ENCODE data around the gene MRC2. TPM values are rescaled to one million over a fixed set of nuclear protein-coding genes. Genes with fewer than 3 reads are reported as not detected.

MRC2 gene
- total RNA-seq, 4 donors from 2014 or later = 18.8 to 53.0 (median 20.6) TPM

DNA sequence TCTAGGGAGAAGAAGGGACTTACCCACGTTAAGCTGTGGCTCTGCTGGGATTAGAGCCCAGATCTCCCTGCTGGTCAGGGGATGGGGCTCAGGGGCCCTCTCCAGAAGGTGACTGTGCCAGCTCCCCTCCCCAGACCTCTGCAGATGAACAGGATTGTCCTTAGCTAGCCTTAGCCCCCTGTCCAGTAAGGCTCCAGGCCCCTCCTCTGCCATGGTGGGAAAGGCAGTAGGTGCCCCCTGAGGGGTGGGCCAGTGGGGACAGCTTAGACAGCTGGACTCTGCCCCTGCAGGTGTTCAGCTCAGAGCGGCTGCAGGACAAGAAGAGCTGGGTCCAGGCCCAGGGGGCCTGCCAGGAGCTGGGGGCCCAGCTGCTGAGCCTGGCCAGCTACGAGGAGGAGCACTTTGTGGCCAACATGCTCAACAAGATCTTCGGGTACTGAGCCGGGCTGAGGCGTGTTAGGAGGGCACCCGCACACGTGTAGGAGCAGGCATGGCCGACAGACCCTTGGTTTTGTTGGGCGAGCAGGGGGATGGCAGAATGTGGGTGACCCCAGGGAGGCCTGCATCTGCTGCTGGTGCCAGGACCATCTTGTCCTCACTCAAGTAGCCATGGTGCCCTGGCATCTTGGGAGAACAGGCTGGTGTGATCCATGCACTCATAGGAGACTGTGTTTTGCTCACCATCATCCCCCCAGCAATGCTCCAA is 50.9 kb downstream of the MRC2 start:
- DNase-seq (ENCODE audit: low spot score in 2 of 2) = no peak
- no peak overlapping the region for H3K4me3 ChIP-seq (ENCODE audit: low read depth, poor library complexity, severe bottlenecking)
- intact Hi-C loops (cut with DNase I; ENCODE audit: low total_unique reads) = no loop called here
- WGBS, 2 donors = 91 to 92% methylated on average over 9 to 10 of the region's 10 CpGs
- no peak for TF ChIP-seq POLR2A (IDR thresholded peaks at IDR 0.05)

DNA sequence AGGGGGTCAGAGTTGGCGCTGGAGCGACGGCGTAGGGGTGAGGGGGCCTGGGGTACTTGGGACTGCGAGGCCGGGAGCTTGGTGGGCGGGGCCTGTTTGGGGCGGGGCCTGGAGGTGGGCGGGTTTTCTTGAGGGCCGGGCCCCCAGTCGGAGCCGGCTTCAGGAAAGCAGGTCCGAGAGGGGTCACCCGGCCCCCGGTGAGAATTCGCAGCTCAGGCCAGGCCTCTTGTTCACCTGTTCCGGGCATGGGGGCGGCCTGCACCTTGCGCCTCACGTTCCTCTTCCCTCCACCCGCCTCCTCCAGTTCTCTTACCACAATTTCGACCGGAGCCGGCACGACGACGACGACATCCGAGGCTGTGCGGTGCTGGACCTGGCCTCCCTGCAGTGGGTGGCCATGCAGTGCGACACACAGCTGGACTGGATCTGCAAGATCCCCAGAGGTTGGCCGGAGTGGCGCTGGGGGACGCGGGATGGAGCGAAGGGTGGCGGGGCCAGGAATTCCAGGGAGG is 52.5 kb downstream of the MRC2 start:
- H3K4me3 ChIP-seq (ENCODE audit: low read depth, poor library complexity, severe bottlenecking) = no peak overlapping the region
- intact Hi-C loops (cut with DNase I; ENCODE audit: low total_unique reads) = no loop called here
- no peak for DNase-seq (ENCODE audit: low spot score in 2 of 2)
- WGBS, 2 donors = 88% methylated on average over 36 of the region's 37 CpGs
- TF ChIP-seq, protein P1, sequence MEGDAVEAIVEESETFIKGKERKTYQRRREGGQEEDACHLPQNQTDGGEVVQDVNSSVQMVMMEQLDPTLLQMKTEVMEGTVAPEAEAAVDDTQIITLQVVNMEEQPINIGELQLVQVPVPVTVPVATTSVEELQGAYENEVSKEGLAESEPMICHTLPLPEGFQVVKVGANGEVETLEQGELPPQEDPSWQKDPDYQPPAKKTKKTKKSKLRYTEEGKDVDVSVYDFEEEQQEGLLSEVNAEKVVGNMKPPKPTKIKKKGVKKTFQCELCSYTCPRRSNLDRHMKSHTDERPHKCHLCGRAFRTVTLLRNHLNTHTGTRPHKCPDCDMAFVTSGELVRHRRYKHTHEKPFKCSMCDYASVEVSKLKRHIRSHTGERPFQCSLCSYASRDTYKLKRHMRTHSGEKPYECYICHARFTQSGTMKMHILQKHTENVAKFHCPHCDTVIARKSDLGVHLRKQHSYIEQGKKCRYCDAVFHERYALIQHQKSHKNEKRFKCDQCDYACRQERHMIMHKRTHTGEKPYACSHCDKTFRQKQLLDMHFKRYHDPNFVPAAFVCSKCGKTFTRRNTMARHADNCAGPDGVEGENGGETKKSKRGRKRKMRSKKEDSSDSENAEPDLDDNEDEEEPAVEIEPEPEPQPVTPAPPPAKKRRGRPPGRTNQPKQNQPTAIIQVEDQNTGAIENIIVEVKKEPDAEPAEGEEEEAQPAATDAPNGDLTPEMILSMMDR (IDR thresholded peaks at IDR 0.05) = no peak
- no peak for TF ChIP-seq POLR2A (IDR thresholded peaks at IDR 0.05)

DNA sequence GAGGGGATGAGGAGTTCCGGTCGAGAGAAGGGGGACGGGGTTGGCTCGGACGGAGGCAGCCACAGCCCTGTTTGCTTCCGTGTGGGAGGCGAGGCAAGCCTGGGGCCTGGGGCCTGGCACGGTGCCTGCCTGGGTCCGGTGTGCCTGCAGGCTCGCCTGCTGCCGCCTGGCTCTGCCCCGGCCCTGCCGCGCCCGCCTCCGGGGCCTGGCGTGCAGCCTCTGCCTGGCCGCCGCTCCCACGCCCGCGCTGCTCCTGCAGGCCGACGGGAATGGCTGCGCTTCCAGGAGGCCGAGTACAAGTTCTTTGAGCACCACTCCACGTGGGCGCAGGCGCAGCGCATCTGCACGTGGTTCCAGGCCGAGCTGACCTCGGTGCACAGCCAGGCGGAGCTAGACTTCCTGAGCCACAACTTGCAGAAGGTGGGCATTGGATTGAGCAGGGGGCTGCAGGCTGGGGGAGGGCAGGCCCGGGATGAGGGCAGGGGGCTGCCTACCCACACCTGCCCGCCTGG is 53.1 kb downstream of the MRC2 start:
- TF ChIP-seq, protein P1 (IDR thresholded peaks at IDR 0.05) = no peak
- no peak for TF ChIP-seq POLR2A (IDR thresholded peaks at IDR 0.05)
- no peak overlapping the region for H3K4me3 ChIP-seq (ENCODE audit: low read depth, poor library complexity, severe bottlenecking)
- intact Hi-C loops (cut with DNase I; ENCODE audit: low total_unique reads) = no loop called here
- 48 to 69% methylated on average over 17 to 23 of the region's 36 CpGs for WGBS, 2 donors
- no peak for DNase-seq (ENCODE audit: low spot score in 2 of 2)

DNA sequence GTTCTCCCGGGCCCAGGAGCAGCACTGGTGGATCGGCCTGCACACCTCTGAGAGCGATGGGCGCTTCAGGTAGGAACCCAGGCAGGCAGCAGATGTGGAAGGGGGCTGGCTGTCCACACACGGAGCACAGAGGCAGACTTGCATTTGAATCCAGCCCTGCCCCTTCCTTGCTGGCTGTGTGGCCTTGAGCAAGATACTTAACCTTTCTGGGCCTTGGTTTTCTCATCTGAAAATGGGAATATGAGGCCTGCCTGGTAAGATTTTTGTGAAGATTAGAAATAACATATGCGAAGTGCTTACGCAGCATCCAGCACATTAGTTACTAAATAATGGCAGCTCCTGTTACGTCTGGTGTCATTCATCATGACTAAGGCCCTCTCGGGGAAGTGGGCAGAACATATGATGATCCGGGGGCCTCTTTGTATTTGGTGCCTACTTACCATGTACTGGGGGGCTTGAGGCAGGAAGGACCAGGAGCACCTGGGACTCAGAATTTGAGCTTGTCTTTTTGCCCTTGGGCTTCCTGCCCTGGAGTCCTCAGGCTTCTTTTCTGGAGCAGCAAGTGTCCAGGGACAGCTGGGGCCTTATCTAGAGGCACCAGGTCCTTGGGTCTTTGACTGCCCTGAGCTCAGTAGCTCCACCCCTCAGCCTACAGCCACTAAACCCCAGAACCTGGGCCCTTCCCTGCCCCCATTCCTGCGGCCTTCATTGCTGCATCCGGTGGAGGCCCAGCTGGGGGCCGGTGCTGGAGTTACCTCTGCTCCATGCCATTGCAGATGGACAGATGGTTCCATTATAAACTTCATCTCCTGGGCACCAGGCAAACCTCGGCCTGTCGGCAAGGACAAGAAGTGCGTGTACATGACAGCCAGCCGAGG is 53.8 kb downstream of the MRC2 start:
- intact Hi-C loops (cut with DNase I; ENCODE audit: low total_unique reads) = no loop called here
- WGBS, 2 donors = 71 to 84% methylated on average over 17 of the region's 17 CpGs
- H3K4me3 ChIP-seq (ENCODE audit: low read depth, poor library complexity, severe bottlenecking) = no peak overlapping the region
- TF ChIP-seq, protein P1 (IDR thresholded peaks at IDR 0.05) = no peak
- no peak for TF ChIP-seq POLR2A (IDR thresholded peaks at IDR 0.05)
- DNase-seq (ENCODE audit: low spot score in 2 of 2) = no peak

DNA sequence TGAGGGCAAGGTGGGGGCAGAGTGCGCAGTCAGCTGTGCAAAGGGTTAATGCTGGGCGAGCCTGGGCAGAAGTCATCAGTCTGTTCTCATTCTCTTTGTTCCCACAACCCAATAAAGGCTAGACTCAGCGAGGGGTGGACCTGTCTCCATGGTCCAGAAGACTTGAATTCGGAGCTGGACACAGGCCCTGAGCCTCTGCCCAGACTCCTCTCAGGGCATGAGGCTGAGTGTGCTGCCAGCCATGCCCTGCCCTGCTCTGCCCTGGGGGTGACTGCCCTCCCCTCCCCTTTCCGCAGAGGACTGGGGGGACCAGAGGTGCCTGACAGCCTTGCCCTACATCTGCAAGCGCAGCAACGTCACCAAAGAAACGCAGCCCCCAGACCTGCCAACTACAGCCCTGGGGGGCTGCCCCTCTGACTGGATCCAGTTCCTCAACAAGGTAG is 54.5 kb downstream of the MRC2 start:
- no peak overlapping the region for H3K4me3 ChIP-seq (ENCODE audit: low read depth, poor library complexity, severe bottlenecking)
- TF ChIP-seq, protein P1 (IDR thresholded peaks at IDR 0.05) = no peak
- TF ChIP-seq POLR2A (IDR thresholded peaks at IDR 0.05) = no peak
- intact Hi-C loops (cut with DNase I; ENCODE audit: low total_unique reads) = no loop called here
- DNase-seq (ENCODE audit: low spot score in 2 of 2) = no peak
- WGBS, 2 donors = 72 to 77% methylated on average over 6 to 7 of the region's 8 CpGs

DNA sequence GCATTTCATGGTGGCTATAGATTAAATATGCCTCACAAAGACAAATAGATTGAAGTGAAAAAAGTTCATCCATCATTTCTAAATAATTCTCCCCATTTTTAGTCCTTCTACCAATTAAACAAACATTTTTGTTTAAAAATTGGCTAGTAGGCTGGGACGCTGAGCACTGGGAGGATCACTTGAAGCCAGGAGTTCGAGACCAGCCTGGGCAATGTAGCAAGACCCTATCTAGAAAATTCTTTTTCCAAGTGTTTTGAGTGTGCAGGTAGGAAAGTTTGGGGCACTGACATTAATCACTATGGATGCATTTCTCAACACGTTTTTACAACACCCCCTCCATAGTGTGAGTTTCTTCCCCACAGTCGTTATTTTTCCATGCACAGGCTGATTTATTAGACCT is 56.7 kb downstream of the MRC2 start:
- TF ChIP-seq, protein P1 (IDR thresholded peaks at IDR 0.05) = no peak
- TF ChIP-seq POLR2A (IDR thresholded peaks at IDR 0.05) = no peak
- DNase-seq (ENCODE audit: low spot score in 2 of 2) = no peak

More for the DNA sequence above, 56.7 kb downstream of the MRC2 start:
- intact Hi-C loops (cut with DNase I; ENCODE audit: low total_unique reads) = no loop called here
- no peak overlapping the region for H3K4me3 ChIP-seq (ENCODE audit: low read depth, poor library complexity, severe bottlenecking)
- 79 to 86% methylated on average over 4 of the region's 4 CpGs for WGBS, 2 donors
